Measurements from ENCODE around the gene INSIG1.

INSIG1 gene

DNA sequence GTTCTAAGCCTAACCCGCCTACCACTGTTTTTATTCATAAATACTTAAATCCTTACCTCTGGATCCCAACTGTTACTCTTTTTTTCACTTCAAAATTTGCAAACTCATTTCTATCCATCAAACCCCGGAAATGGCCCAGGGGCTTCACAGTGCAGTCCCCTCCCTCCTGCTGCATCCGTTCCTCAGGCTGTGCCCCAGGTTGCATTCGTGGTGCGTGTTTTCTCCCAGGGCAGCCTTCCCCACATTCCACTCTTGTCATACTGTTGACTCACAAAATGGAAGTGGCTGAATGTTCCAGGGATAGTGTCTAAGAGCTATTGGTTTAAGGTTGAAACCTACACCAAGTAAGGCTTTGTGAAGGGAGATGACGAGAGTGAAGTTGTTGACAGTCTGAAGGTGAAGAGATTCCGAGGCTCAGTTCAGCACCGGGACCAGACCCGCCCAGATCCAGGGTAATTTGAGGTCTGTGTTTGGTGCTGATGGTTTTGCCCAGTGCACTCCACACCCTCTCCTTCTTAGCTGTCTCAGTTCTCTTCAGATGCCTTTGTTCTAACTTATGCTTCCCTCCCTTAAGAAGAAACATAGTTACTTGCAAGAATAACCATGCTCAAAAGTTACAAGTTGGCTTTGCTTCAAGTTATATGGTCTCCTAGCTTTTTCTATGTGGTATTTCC is 7.7 kb downstream of the INSIG1 start:
- no peak for DNase-seq

DNA sequence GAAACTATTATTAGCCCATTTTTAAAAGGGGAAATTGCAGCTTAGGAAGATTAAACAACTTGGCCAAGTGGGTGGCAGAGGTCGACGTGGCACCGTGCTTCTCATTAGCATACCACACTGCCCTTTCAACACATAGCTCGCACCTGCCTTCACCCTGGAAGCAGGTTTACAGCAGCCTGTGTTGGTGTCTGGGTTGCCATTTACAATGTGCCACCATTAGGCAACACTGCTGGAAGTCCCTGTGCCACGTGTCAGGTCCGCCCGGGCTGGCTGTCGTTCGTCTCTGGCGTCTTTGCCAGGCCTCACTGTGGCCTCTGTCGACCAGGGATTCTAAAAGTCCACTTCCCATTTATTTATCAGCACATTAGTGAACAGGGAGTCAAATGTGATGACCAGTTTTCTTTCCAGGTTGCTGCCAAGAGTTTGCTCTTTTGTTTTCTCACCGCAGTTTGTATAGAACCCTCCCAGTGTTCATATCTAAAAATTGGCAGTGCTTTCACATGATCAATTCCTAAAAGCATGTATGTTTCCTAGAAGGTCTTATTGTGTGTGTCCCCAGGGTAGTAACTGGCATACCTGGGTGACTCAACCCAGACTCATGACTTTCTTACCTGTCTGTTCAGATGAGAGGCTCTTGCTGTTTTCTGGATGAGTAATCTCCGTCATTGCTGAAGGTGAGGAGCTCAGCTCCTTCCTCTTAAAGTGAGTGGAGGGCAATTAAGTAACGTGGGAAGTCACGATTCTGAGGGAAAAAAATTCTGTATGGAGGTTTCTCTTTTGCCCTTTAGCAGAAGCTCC is 9.2 kb downstream of the INSIG1 start:
- no peak for DNase-seq

DNA sequence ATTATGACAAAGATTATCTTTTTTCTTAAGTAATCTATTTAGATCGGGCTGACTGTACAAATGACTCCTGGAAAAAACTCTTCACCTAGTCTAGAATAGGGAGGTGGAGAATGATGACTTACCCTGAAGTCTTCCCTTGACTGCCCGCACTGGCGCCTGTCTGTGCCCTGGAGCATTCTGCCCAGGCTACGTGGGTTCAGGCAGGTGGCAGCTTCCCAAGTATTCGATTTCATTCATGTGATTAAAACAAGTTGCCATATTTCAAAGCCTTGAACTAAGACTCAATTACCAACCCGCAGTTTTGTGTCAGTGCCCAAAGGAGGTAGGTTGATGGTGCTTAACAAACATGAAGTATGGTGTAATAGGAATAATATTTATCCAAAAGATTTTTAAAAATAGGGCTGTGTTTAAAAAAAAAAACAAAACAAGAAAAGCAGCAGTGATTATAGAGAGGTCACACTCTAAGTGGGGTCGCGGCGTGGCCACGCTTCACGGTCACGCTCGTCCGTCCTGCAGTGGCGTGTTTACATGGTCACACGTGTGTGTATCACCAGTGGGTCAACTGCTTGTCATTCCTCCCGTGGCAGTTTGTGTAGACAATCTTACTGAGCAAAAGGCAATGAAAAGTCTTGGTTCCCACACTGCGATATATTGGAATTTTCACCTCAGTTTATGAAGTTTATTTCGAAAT is 10.8 kb downstream of the INSIG1 start:
- no peak for DNase-seq

DNA sequence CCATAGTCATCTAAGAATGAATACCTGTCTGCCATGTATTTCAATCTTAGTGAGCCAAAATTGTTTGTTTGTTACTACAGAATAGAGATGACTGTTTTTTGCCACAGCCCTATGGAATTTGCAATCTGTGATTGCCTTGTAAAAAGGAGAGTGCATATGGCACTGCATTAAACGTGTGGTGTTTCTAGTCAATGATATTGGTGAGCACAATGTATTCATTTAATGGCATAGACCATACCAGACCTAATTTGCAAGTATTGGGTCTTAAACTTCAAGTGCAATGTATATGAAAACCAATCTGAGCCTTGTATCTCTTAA is 11.3 kb downstream of the INSIG1 start:
- DNase-seq, result no peak

DNA sequence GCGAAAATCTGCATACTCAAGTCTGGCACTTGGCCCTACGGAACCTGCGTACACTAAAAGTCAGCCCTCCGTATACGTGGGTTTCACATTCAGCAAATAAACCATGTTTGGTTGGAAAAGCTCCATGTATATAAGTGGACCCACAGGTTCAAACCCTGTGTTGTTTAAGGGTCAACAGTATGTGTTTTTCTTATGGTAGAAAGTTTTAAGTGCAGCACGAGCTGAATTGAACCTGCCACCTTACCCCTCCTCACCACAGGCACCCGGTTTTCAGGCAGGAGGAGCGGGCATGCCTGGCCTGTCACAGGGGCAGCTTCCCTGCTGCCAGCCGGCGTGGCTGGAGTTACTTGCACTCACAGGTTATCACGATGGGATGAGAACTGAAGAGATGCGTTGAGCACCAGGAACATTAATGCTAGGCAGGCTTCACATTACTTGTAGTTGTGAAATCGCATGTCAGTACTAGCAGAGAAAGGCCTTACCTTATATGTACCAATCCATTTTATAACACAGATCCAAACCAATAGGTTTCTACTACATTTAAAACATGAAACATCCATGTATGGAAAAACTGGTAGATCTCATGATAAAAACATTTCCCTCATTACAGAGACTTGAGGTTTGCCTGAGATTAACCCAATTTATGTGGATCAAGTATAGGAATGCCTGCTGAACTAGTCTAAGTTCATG is 12.9 kb downstream of the INSIG1 start:
- DNase-seq, result no peak

DNA sequence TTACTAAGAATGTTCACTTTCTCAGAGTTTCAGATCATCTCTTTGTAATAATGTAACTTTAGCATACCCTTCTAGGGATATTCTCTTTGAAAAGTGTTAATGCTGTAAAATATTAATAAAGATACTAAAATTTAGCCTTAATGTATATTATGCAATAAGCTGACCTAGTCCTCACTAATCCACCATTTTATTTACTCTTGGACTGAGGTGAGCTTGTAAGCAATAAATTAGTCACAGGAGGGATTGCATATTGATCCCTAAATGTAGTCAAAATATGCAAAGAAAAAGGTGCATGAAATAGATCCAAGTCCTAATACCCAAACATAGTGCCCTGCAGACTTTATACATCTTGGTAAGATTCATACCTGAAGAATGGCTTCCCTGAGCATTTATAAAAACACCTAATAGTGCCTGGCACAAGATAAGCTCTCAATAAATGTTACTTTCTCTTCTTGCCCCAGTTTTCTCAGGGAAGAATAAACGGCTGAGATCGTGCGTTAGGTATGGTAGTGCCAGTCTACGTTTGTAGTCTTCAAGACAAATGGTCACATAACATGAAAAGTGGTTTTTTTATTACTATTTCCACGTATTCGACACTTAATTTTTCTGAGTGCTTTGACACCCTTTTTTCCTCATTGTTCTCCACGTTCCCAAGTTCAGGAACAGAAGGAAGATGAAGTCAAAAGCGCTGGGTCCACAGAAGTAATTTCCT is 14.3 kb downstream of the INSIG1 start:
- no peak for DNase-seq

DNA sequence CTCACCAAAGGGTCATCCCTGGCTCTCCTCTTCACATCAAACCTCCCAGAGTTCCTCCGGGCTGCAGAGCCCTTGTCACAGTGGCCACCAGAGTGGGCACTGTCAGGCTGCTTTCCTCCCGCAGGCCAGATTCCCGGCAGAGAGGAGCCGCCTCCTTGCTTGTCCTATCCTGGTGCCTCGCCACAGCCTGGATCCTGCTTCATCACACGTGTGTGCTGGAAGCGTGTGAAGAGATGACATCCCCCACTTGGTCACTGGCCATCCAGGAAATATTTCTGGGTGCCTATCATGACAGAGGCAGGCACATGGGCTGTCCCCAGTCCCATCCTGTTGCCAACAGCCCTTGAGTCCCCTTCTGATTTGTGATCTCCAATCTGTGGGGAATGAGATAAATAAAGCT is 15.0 kb downstream of the INSIG1 start:
- no peak for DNase-seq

DNA sequence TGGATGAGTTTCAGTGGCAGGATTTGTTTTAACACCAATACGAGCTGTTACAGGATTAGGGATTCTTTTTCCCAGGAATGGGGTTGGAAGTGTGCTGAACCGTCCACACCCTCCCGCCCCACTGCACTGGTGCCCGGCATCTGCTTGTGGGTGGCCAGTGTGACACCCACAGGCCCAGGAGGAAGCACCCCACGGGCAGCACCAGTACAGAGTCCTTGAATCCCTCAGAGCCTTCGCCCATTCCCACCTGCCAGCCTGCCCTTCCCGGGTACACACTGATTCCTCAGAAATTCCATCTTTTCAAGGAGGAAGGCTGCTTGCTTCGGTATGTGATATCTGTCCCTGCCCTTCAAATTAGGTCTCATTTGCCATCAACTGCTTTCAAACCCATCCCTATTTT is 15.4 kb downstream of the INSIG1 start:
- DNase-seq, result no peak

DNA sequence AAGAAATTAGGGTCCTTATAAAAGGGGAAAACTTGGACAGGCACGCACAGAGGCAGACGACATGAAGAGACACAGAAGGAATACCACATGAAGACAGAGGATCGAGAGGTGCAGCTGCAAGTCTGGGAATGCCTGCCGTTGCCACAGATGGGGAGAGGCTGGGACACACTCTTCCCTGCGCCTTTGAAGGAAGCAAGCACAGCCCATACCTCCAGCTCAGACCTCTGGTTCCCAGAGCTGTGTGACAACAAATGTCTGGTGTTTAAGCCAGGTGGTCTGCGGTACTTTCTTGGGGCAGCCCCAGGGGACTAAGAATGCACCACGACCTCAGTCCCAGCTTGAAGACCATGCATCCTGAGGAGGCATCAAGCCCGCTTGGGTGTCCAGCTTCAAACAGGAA is 18.3 kb downstream of the INSIG1 start:
- no peak for DNase-seq

DNA sequence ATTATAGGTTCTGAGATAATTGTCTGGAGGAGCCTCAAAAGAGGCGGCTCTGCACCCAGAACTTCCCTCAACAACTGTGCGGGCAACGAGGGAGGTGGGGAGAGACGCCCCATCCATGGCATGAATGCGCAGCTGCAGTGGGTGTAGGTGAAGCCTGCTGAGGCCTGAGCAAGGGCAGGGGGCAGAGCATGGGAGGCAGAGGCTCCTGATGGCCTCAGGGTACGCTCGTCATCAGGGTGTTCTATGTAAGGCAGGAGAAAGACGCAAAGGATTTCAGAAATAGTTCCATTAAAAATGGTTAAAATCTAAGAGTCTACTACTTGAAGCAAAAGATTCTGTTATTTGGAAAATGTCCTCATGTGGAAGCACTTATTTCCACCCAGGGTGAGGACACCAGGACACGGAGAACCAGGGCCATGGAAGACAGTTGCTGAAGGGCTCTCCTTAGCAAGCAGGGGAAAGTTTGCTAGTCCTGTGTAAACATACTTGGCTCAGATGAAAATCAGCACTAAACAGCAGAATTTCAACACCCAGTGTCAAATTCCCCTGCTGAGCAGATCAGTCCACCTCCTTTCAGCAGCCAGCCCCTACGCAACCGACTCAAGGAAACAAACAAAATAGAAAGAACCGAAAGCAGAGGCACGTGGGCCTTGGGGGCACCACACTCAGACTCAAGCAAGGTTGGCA is 18.9 kb downstream of the INSIG1 start:
- no peak for DNase-seq

DNA sequence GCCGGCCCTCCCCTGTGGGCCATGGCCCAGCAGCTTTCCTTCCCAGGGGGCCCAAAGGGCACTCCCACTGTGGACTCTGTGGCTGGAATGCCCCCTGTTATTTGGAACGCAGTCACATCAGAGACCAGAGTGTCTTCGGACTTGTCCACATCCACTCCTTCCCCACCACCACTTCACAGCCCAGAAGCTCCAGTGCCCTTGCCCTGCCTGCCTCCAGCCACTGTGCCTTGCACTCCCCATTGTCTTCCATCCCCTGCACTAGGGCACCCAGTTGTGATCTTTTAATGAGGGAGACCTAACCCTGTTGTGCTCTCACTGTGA is 19.4 kb downstream of the INSIG1 start:
- no peak for DNase-seq

DNA sequence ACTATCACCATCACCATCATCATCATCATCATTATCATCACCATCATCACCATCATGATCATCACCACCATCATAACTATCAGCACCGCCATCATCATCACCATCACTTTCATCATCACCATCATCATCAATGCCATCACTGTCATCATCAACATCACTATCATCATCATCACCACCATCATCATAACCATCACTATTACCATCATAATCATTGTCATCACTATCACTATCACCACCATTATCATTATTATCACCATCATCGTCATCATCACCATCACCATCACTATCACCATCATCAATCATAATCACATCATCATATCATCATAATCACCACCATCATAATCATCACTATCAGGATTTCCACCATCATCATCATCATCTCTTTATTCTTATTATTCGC is 20.6 kb downstream of the INSIG1 start:
- no peak for DNase-seq

DNA sequence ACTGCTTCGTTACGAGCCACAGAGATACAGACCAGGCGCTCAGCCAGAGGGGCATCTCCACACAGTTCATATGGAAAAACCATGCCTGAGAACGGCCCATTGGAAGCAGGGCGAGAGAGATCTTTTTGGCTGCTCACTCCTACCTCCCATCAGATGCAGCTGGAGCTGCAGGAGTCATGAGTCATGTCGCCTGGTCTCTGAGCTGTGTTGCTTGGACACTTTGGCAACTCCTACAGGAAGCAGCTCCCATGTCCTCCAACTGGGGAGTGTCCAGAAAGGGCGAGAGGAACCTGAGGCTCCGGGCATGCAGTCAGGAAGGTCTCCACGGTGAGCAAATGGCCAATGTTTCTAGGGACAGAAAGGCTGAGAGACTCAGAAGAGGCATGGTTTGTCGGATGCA is 24.9 kb downstream of the INSIG1 start:
- DNase-seq, result no peak

DNA sequence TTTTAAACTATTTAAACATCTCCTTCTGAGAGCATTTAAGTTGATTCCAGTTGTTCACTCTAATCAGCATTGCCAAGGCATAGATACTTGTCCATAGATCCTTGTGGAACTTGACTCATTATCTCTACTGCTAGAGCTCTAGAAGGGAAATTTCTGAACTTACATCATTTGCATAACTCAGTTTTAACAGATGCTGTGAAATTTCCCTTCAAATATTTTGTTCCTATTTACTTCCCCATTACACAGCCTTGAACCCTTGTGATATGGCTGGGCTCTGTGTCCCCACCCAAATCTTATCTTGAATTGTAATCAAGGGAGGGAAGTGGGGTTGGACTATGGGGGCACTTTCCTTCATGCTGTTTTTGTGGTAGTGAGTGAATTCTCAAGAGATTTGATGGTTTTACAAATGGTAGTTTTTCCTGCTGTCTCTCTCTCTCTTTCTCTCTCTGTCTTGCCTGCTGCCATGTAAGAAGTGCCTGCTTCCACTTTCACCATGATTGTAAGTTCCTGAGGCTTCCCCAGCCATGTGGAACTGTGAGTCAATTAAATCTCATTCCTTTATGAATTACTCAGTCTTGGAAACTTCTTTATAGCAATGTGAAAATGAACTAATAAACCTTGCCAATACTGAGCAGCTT is 25.4 kb downstream of the INSIG1 start:
- no peak for DNase-seq

DNA sequence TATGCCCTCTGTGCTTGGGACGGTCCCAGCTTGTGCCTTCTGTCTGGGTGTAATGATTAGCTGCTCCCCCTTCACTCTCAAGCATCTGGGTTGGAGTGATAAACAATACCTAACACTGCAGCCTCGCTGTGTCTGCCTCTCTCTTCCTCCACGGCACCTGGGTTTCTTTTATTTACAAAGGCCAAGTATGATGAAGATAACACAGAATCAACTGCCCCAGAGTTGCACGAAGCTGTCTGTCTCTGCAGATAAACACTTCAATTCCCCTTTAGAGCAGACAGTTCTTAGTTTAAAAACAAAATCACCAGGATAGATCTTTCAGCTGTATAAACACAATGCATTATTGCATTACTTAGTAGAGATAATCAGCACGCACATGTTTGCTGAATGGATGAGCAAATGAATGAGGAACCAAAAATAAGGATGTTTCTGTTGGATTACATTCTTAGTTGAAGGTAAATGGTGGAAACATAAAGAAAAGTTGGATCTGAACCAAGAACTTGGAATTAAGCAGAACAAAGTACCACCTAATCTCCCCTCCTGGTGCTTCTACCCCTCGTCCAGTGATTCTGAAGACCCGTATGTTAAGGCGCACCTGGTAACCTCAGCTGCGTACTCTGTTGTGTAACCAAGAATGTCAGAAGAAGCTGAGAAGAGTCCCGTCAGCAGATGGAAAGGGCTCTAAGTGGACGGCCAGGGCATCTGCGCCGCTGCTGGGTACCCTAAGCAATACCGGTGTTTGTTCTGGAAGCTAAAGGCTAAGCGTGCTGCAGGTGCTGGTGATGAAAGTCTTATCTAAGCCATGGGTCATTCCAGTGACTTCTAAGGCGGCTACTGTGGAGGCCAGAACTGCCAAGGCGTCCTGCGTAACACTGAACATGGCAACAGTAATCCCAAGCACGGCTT is 26.6 kb downstream of the INSIG1 start:
- DNase-seq, result peak; percentile 28

DNA sequence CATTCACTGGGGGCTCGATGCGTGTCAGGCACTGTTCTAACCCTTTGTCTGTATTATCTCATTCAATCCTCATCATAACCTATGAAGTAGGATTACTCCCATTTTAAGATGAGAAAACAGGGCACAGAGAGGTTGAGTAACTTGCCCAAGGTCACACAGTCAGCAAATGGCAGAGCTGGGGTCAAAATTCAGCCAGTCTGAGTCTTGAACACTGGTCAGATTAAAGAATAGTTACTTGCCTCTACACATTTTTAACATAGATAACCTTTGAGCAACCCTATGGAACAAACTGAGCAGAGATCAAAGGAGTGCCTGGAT is 27.2 kb downstream of the INSIG1 start:
- DNase-seq, result no peak

DNA sequence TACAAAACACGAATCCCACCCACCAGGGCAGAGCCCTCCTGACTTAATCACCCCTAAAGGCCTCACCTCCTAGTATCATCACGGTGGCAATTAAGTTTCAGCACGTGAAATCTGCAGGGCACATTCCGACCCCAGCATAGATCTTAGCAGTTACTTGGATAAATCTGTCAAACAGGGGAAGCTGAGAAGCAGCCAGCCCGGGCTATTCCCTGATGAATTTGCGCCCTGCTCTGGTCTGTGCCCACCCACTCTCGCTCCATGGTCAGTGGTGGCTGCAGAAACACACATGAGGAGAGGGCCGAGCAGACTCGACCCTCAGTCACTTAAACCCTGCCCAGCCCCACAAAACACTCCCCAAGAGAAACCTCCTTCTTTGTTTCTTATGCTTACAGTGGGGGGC is 28.7 kb downstream of the INSIG1 start:
- no peak for DNase-seq

DNA sequence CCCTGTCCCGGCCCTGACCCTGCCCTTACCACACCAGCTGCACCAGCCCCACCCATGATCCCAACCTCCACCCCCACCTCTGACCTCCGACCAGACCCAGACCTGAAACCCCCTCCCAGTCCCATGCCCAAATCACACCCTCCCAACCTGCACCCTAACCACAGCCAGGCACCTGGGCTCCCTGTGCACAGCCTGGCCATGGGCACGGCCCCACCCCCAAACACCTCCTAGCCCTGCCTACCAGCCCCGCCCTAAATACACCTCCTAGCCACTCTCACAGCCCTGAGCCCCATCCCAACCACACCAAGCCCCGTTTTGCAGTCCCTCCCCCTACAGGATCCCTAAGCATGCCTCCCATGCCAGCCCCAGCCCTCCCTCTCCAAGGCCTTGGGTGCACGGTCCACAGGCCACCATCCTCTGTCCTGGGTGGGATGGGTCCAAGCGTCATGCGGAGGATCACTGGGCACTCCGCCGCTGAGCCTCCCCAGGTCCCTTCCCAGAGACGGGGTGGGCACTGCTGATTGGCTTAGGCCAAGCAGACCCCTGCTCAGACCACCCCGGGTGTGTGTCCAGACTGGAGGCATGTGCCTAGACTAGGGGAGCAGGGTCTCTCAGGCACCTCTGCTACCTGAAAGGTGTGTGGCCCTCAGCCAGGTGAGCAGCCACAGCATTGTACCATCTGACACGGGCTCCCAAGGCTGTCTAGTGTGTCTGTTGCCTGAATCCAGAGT is 30.1 kb downstream of the INSIG1 start:
- no peak for DNase-seq

DNA sequence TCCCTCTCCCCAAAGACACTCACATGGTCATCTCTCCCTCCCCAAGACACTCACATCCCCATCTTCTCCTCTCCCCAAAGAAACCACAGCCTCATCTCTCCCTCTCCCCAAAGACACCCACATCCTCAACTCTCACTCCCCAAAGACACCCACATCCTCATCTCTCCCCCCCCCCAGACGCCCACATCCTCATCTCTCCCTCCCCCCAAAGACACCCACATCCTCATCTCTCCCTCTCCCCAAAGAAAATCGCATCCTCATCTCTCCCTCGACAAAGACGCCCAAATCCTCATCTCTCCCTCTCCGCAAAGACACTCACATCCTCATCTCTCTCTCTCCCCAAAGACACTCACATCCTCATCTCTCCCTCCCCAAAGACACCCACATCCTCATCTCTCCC is 31.5 kb downstream of the INSIG1 start:
- DNase-seq, result no peak

DNA sequence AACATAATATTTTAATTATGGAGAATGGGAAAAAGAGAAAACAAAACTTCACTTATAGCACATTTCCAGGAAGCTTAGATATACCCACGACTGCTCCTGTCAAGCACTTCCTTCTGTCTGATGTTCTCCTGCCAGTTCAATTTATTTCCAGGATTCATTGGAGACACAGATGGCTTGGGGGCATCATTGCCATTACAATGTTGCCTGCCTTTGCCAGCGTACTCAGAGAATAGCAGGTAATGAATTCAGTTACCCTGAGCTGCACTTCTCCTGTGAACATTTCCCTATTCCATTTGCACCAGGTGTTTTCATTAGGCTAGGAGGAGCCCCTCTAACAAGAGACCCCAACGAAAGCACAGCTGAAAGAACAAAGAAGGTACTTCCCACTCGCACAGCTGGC is 33.7 kb downstream of the INSIG1 start:
- no peak for DNase-seq
